ENCODE results near the gene NDUFA6. TPM values are rescaled to one million over a fixed set of nuclear protein-coding genes. Genes with fewer than 3 reads are reported as not detected.
A peak's percentile ranks its signal among the peaks of the same experiment; 100 is the strongest.
"Not testable (repeated sequence)": the region's sequence is repeated elsewhere in the genome, so short reads cannot be mapped to it uniquely, and the experiment has no call there.

Gene NDUFA6
- total RNA-seq, result 51.0 TPM

DNA sequence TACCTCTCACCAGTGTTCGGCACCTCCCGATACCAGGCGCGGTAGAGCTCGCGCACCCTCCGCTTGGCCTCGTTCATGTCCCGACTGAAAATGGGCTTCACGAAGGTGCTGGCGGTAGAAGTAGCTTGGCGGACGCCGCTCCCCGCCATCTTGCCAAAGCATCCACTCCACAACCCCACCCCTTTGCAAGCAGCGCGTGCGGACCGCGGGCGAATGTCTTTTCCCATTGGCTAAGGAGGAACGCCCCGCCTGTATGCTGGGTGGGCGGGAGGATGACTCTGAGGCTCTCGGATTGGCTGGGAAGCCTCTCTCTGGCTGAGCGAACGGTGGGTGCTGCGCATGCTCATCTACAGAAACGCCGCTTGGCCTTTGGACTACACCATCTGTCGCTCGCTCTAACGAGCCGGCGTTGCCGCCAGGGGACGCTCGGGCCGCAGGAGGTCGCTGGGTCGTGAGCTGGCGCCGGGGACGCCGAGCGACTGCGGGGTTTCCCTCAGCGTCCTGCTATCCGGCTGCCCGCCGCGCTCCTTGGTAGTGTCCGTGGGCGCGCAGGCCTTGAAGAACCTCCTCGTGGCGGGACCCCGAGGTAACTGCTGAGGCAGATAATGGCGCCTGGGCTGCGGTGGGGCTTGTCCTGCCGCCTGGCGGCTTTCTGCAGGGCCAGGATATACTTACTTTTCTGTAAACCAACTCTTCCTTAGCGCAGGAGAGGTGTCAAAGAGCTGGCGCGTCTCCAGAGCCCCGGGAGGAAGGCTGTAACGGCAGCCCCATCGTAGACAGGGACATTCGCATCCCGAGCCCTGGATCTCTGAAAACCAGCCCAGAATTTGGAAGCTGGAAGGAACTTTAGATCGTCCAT is at the start of gene NDUFA6:
Gene NDUFA6, minus strand, starts transcription at position 177 of the 859 bp plus-strand sequence. Its CDS starts 28 bp downstream, at position 149.
- peak; percentile 92 for ATAC-seq
- peak; percentile 99 for DNase-seq (ENCODE audit: low spot score)

DNA sequence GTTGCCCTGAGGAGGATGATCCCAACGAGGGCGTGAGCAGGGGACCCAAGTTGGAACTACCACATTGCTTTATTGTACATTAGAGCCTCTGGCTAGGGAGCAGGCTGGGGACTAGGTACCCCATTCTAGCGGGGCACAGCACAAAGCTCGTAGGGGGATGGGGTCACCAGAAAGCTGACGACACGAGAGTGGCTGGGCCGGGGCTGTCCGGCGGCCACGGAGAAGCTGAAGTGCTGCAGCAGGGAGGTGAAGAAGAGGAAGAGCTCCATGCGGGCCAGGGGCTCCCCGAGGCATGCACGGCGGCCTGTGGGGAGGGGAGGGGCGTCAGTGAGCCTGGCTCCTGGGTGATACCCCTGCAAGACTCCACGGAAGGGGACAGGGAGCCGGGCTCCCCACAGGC is 49.6 kb upstream of the NDUFA6 start:
- DNase-seq (ENCODE audit: low spot score); ATAC-seq: not testable (repeated sequence)

DNA sequence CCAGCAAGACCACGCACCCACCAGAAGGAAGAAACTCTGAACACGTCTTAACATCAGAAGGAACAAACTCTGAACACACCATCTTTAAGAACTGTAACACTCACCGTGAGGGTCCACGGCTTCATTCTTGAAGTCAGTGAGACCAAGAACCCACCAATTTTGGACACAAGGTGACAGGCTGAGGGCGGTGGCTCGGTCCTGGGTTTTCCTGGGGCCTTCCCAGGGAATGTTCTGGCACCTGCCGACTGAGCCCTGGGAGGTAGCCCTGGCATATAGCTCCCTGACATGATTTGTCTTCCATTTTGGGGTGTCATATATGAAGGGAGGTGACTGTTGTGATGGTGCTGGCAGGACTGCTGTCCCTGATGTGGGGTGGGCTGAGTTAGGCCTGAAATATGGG is 48.9 kb upstream of the NDUFA6 start:
- DNase-seq (ENCODE audit: low spot score), result not testable (repeated sequence)

DNA sequence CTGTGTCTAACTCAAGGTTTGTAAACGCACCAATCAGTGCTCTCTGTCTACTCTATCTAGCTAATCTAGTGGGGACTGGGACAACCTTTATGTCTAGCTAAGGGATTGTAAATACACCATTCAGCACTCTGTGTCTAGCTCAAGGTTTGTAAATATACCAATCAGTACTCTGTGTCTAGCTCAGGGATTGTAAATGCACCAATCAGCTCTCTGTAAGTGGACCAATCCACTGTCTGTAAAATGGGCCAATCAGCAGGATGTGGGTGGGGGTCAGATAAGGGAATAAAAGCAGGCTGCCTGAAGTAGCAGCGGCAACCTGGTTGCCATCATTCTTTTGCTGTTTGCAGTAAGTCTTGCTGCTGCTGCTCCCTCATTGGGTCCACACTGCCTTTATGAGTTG is 48.4 kb upstream of the NDUFA6 start:
- DNase-seq (ENCODE audit: low spot score) (no peak), ATAC-seq (no peak)

More for the DNA sequence above, 48.9 kb upstream of the NDUFA6 start:
- not testable (repeated sequence) for ATAC-seq

DNA sequence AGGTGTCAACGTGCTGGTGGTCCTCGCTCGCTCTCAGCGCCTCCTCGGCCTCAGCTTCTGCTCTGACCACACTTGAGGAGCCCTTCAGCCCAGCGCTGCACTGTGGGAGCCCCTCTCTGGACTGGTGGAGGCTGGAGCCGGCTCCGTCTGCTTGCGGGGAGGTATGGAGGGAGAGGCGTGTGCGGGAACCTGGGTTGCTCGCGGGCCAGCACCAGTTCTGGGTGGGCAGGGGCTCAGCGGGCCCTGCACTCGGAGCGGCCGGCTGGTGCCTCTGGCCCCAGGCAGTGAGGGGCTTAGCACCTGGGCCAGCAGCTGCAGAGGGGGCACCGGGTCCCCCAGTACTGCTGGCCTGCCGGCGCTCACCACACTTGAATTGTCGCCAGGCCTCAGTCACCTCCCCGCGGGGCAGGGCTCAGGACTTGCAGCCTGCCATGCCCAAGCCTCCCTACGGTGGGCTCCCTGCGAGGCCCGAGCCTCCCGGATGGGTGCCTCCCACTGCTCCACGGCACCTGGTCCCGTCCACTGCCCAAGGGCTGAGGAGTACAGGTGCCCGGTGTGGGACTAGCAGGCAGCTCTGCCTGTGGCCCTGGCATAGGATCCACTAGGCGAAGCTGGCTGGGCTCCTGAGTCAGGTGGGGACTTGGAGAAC is 47.7 kb upstream of the NDUFA6 start:
- DNase-seq (ENCODE audit: low spot score), result peak; percentile 49
- no peak for ATAC-seq

DNA sequence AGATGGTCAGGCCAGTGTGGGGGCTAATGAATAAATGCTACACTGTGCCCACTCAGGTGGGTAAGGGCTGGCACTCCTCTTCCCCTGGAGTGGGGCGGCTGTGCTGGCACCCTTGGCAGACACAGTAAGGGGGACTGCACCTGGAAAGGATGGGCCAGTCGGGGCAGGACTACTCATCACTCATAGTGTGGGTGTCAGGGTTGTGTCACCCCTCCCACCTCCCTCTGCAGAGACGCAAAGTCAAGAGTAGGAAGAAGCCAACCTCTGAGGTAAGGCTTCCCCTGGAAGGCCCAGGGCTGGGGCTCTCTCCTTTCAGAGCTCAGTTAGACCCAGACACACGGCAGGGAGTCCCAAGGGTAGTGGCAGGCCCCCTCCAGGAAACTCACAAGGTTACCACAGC is 45.1 kb upstream of the NDUFA6 start:
- DNase-seq (ENCODE audit: low spot score), result not testable (repeated sequence)

DNA sequence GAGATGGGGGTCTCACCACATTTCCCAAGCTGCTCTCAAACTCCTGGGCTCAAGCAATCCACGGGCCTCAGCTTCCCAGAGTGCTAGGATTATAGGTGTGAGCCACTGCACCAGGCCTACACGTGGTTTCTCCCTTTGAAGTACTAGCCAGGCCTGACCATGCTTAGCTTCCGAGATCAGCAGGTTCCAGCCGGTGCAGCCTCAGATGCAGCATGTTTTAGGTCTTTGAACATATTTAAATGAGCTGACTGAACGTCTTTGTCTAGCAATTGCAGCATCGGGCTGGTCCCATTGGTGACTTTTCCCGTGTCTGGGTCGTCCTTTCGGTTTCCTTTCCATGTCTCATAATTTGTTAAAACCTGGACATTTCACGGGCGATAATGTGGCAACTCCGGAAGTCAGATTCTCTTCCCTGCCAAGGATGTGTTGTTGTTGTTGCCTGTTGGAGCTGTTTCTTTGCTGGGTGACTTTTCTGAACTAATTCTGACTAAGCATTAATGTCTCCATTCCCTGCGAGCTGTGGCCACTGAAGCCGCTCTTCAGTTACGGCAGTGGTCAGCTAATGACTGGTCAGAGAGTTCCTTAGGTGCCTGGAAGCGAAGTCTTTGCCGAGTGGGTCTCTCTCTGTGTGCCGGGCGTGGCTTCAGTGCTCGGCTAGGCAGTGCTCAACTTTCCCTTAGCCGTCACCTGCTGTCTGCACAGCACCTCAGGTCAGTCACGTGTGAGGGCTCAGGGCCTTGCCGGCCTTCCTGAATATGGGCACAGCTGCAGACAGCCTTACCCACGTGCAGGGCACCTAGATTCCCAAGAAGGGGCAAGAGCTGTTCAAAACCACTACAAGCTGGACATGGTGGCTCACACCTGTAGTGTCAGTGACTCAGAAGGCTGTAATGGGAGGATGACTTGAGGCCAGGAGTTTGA is 43.8 kb upstream of the NDUFA6 start:
- DNase-seq (ENCODE audit: low spot score), result peak; percentile 48

More for the DNA sequence above, 45.1 kb upstream of the NDUFA6 start:
- ATAC-seq, result not testable (repeated sequence)

DNA sequence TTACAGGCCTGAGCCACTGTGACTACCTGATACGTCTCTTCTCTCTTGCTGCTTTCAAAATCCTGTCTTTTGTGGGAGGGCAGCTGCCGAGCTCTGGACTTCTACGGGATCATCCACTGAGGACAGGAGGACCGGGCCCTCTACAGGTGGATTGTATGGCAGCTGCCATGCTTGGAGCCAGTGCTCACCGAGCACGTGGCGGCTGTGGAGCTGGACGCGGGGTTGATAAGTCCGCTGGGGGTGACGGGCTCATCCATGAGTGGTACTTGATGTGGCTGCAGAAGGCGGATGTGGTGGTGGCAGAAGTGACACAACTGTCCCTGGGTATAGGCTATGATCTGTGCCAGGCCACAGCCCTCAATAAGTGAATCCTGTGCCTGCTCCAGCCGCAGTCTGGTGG is 41.9 kb upstream of the NDUFA6 start:
- no peak for ATAC-seq

More for the DNA sequence above, 43.8 kb upstream of the NDUFA6 start:
- no peak for ATAC-seq

DNA sequence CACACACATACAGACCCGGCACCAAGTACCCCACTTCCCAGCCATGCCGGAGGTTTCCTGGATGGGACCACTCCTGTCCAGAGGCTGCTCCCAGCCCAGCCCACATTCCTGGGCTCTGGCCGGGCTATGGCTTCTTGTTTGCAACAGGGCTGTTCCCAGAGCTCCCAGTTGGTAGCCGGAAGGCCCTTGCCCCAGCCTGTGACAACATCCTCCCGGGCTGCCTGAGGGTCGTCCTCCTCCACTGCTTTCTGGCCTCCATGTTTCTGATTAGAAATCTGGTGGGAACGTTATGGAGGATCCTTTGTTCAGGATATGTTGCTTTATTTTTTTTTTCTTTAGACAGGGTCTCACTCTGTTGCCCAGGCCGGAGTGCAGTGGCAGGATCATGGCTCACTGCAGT is 41.0 kb upstream of the NDUFA6 start:
- ATAC-seq, result peak; percentile 12
- peak; percentile 75 for DNase-seq (ENCODE audit: low spot score)

More for the DNA sequence above, 41.9 kb upstream of the NDUFA6 start:
- DNase-seq (ENCODE audit: low spot score), result peak; percentile 59

DNA sequence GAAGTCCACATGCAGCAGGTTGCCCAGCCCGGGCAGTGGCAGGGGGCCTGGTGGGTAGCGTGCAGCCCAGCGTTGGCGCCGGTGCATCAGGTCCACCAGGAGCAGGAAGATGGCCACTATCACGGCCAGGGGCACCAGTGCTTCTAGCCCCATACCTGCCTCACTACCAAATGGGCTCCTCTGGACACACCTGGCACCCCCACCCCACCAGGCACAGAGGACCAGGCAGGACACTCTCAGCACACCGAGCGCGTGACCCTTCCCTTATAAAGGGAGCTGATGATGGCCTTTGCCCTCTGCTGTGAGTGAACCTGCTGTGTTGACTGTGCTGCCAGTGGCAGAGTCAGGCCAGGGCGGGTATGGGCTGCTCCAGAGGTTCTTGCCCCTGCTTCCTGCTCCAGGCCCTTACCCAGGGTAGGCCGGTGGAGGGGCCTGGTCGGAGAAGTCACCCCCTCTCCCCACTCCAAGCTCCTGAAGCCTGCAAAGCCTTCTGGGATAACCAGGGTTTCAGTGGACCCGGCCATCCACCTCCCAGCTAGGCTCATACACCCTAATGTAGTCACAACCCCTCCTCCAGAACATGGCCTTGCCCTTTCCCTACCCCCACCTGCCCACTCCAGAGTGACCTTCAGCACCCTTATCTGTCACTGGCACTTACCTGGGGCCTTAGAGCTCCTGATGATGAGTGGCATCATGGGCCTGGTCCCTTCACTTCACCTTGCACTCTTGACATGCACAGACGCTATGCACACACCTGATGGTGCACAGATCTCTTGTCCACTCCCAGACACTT is 40.3 kb upstream of the NDUFA6 start, which contains the start of gene CYP2D6:
Gene CYP2D6, minus strand, starts transcription at position 172 of the 793 bp plus-strand sequence. Its CDS starts 19 bp downstream, at position 153.
- ATAC-seq, result peak; percentile 69
- DNase-seq (ENCODE audit: low spot score), result peak; percentile 99

DNA sequence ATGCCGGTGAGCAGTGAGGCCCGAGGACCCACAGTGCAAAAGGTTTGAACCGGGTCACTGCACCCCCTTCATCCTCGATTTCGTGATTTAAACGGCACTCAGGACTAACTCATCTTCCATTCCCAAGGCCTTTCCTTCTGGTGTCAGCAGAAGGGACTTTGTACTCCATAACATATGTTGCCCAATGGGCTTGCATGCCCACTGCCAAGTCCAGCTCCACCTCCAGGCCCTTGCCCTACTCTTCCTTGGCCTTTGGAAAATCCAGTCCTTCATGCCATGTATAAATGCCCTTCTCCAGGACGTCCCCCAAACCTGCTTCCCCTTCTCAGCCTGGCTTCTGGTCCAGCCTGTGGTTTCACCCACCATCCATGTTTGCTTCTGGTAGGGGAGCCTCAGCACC is 39.6 kb upstream of the NDUFA6 start:
- ATAC-seq, result peak; percentile 38
- DNase-seq (ENCODE audit: low spot score), result not testable (repeated sequence)

DNA sequence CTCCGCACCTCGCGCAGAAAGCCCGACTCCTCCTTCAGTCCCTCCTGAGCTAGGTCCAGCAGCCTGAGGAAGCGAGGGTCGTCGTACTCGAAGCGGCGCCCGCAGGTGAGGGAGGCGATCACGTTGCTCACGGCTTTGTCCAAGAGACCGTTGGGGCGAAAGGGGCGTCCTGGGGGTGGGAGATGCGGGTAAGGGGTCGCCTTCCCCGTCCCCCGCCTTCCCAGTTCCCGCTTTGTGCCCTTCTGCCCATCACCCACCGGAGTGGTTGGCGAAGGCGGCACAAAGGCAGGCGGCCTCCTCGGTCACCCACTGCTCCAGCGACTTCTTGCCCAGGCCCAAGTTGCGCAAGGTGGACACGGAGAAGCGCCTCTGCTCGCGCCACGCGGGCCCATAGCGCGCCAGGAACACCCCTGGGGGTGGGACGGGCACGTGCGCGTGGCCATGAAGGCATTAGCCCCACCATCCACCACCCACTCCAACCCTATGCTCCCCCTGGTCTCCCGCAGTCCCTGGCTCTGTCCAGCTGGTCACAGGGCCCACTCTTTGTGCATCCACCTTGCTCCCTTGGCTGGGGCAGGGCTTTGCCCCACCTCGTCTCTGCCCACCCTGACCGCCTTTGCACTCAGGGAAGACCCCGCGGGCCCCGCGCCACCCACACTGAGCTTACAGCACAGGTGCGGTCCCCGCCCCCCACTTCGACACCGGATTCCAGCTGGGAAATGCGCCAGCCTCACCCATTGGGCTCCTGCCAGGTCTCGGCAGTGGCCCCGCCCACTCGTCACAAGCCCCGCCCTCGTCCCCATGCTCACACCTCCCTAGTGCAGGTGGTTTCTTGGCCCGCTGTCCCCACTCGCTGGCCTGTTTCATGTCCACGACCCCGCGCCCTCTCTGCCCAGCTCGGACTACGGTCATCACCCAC is 38.5 kb upstream of the NDUFA6 start:
- ATAC-seq (peak; percentile 49), DNase-seq (ENCODE audit: low spot score) (peak; percentile 91)

DNA sequence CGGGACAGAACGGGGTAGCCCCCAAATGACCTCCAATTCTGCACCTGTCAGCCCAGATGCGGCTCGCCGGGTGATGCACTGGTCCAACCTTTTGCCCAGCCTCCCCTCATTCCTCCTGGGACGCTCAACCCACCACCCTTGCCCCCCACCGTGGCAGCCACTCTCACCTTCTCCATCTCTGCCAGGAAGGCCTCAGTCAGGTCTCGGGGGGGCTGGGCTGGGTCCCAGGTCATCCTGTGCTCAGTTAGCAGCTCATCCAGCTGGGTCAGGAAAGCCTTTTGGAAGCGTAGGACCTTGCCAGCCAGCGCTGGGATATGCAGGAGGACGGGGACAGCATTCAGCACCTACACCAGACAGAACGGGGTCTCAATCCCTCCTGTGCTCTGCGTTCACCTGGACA is 37.4 kb upstream of the NDUFA6 start:
- not testable (repeated sequence) for DNase-seq (ENCODE audit: low spot score); ATAC-seq

DNA sequence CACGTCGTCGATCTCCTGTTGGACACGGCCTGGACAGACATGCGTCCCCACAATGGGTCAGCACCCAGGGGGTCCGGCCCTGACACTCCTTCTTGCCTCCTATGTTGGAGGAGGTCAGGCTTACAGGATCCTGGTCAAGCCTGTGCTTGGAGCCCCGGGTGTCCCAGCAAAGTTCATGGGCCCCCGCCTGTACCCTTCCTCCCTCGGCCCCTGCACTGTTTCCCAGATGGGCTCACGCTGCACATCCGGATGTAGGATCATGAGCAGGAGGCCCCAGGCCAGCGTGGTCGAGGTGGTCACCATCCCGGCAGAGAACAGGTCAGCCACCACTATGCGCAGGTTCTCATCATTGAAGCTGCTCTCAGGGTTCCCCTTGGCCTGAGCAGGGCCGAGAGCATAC is 37.0 kb upstream of the NDUFA6 start:
- DNase-seq (ENCODE audit: low spot score) (no peak), ATAC-seq (no peak)

DNA sequence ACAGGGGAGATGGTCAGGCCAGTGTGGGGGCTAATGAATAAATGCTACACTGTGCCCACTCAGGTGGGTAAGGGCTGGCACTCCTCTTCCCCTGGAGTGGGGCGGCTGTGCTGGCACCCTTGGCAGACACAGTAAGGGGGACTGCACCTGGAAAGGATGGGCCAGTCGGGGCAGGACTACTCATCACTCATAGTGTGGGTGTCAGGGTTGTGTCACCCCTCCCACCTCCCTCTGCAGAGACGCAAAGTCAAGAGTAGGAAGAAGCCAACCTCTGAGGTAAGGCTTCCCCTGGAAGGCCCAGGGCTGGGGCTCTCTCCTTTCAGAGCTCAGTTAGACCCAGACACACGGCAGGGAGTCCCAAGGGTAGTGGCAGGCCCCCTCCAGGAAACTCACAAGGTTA is 33.0 kb upstream of the NDUFA6 start:
- not testable (repeated sequence) for ATAC-seq; DNase-seq (ENCODE audit: low spot score)

DNA sequence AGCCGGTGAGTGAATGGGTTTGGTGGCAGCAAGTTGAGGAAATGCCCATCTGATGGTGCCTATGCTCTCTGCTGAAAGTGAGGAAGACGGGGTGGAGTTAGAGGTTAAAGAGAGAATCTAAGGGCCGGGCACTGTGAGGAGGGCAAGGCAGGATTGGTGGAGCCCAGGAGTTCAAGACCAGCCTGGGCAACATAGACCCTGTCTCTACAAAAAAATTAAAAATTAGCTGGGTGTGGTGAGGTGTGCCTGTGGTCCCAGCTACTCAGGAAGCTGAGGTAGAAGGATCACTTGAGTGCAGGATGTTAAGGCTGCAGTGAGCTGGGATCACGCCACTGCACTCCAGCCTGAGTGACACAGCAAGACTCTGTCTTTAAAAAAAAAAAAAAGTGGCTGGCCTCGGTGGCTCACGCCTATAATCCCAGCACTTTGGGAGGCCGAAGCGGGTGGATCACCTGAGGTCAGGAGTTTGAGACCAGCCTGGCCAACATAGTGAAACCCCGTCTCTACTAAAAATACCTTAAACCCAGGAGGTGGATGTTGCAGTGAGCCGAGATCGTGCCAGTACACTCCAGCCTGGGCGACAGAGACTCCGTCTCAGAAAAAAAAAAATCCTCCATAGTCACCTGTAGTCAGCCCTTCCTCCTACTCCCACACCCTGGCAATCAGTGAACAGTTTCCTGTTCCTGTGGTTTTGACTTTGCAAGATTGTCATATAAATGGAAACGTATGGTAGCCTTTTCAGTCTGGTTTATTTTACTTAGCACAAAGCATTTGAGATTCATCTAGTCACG is 29.9 kb upstream of the NDUFA6 start:
- not testable (repeated sequence) for DNase-seq (ENCODE audit: low spot score)
- ATAC-seq, result peak; percentile 9

DNA sequence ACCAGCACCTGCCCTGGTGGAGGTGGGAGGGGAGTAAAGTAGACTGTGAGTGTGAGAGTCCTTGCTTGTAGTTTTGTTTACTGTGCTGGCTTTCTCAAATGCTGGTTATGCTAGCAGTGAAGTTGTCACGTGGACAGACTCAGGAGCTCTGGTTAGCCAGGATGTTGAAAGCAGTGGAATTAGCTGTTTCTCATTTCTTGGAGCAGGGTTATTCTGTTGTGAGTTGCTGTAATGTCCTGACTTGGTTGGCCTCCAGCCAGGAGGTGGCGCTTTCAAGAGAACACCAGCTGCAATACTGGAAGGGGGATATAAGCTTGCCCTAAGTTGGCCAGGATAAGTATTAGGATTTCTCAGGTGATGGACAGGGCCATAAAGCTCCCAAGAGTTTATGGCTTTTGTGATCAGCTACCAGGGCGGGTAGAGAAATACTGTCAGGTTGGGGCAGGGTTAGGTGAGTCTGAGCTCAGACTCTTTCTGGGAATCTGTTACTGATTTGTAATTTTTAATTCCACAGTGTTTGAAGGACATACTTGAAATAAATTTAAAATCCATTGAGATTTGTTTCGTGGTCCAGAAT is 26.4 kb upstream of the NDUFA6 start:
- DNase-seq (ENCODE audit: low spot score) (no peak), ATAC-seq (peak; percentile 39)
